ENCODE results near the gene LPIN2. TPM values are rescaled to one million over a fixed set of nuclear protein-coding genes. Genes with fewer than 3 reads are reported as not detected.

The LPIN2 gene
- total and polyA plus RNA-seq, 2 of the 13 experiments (the other 11 are each of a cell fraction or from before 2014, with no cell fraction given) = 46.0 to 119 TPM

GRCh38 chr18:3015204-3015592, 2.3 kb upstream of the LPIN2 start (continued):
- no peak for TF ChIP-seq ZNF407 (CRISPR knock-in tag; IDR thresholded peaks at IDR 0.05; ENCODE audit: not compliant biosample characterization)
- TF ChIP-seq MZF1 (CRISPR knock-in tag; IDR thresholded peaks at IDR 0.05; ENCODE audit: borderline replicate concordance) = no peak
- no peak for TF ChIP-seq ZNF503 (CRISPR knock-in tag; IDR thresholded peaks at IDR 0.05)
- no peak for TF ChIP-seq SRSF1 (optimal IDR thresholded peaks at IDR 0.05; ENCODE audit: low read depth, low read length)
- no peak for TF ChIP-seq BCL6 (CRISPR knock-in tag; IDR thresholded peaks at IDR 0.05)
- no peak for TF ChIP-seq ZNF274 (CRISPR knock-in tag; IDR thresholded peaks at IDR 0.05)
- TF ChIP-seq NFATC3 (CRISPR knock-in tag; IDR thresholded peaks at IDR 0.05) = no peak
- peak; percentile 21; the same call in 1 of the 2 replicates for TF ChIP-seq ZGPAT (CRISPR knock-in tag; IDR thresholded peaks at IDR 0.05)
- no peak for TF ChIP-seq CHCHD3 (CRISPR knock-in tag; IDR thresholded peaks at IDR 0.05)
- TF ChIP-seq CSRNP2 (CRISPR knock-in tag; conservative IDR thresholded peaks at IDR 0.05; ENCODE audit: low read depth) = no peak
- TF ChIP-seq MLX (CRISPR knock-in tag; IDR thresholded peaks at IDR 0.05) = no peak
- TF ChIP-seq ZNF879 (CRISPR knock-in tag; IDR thresholded peaks at IDR 0.05) = no peak
- TF ChIP-seq NFE2L1 (CRISPR knock-in tag; IDR thresholded peaks at IDR 0.05; ENCODE audit: borderline replicate concordance) = no peak

Data from HepG2 (cell line).